Bone marrow (tissue), 2 donors: Measurements from ENCODE around the gene PCYT2.
A peak's percentile ranks its signal among the peaks of the same experiment; 100 is the strongest.

Source experiments
- DNase-seq, 2 donors: peaks; one replicate each; lab custom pipeline; 2025; lab: John Stamatoyannopoulos, UW

Gene PCYT2

GRCh38 chr17:81899514-81900166, 11.6 kb downstream of the PCYT2 start:
- no peak for DNase-seq

DNA sequence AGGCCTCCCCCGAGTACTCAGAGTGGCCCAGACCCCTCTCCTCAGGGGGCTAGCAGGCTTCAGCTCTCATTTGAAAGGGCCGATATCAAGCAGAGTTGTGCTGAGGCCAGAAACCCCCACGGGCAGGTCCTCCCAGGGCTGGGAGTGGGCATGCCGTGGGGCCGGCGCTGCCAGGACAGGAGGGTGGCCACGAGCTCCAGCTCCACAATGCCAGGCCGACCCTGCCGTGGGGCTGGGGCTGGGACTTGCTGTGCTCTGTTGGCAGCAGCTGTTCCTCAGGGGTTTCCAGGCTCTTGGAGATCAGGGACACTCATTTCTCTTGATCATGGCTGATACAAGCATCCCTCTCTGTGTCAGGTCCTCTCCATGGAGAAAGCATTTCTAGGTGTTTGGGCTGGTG, 12.3 kb downstream of the PCYT2 start:
- no peak for DNase-seq

DNA sequence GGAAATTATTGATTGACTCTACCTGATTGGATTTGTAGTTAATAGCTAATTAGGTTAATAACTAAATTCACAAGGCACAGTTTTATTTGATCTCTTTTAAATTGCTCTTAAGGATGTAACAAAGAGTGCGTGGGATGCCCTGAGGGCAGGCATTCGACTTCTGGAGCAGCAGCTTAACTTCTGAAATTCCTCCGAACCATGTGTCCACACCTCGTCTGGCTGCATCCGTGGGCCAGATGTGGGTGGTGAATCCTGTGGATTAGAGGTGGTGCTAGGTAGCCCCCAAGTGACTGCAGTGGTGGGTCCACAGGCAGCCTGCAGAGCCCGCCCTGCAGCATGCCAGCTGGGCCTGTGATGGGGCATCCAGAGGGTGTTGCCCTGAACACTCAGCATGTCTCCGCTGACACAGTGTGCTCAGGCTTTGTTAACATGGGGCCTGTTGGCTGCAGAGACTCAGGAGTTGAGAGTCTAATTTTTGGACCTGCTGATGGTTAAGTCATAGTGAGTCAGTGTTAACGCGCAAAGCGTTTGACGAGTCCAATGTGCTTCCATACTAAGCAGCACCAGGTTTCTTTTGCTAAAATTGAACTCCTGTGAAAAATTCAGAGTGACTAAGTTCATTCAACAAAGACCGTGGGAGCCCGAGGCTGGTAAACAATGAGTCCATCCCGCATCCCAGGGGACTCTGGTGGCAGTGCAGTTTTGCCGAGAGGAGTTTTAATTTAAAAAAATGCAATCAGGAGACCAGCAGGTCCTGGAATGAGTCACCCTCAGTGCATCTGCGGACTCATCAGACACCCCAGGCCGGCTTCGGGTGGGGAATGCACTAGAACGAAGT, 13.0 kb downstream of the PCYT2 start:
- DNase-seq: no peak

GRCh38 chr17:81895400-81895799, 15.8 kb downstream of the PCYT2 start:
- no peak for DNase-seq

- no peak for DNase-seq
These were observed 20.0 kb downstream of the PCYT2 start for GRCh38 chr17:81891303-81891552.

DNA sequence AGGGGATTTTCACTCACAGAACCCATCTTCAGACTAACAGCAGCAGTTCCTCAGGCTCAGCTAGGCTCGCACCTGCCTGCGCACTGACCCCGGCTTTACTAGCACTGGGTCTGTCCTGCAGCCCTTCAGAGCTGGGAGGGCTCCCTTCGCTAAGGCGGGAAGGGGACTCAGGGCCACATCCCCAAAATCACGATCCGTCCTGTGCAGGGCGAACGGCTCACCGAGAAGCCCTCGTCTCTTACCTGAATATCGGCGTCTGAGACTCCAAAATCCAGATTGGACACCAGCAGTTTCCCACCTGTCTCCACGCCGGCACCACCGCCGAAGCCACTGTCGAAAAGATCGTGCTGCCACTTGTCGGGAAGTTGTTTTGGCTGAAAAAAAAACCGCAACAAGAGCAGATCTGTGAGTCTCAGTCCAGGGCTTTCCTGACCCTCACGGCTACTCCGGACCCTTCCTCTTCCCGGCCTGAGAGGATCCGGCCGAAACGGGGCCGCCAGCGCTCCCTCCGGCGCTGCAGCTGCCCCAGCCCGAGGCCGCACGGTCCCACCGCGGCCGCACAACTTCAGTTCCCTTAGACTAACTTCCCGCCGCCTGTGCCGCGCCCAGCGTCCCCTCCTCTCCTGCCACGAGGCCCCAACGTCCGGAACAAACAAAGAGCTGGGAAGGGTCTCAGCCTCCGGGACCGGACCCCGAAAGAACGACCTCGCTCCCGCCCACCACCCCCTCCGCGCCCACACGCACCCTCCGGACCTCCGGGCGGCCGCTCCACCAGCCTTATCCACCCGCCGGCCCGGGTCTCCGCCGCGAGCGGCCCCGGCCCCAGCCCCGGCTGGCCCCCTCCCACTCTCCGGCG, 20.5 kb downstream of the PCYT2 start:
- no peak for DNase-seq

DNA sequence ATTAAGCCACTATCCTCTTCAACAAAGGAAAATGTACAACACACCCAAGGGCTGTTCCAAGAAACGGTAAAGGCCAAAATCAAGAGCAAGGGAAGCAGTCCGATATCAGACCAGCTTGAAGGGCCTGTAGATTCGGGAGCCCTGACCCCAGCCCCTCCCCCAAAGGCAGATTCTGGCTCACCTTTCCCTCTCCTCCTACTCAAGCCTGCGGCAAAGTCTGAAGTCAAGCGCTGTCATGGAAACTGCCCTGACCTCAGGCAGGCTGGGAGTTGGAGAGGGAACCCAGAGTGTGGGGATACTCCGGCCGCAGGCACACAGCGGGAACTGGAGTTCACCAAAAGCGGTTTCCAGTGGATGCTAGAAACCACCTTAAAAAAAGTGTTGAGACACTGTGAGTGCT, 21.6 kb downstream of the PCYT2 start:
- no peak for DNase-seq

DNA sequence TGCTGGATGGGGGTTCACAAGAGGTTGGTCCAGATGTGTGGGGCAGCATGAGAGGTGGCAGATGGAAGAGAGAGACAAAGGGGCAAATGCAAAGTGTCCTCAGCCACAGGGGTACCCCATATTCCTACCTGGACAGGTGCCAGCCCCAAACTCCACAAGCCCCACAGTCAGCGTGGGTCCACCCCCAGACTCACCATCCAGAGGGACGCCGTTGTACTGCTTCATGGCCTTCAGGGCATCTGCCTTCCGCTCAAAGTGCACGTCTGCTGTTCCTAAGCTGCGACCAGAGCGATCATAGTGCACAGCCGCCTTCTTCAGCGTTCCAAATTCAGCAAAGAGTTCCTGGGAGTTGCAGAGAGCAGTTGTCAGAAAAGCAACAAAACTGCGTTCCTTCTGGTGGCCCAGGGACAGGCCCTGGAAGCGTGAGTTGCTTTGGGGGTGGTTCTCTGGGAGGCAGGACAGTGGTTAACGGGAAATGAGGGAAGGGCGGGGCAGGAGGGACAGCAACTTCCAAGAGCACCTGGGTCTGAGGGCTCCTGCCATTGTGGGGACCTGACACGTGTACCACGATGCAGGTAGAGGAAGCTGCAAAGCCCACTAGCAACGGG, 22.1 kb downstream of the PCYT2 start:
- DNase-seq: no peak

GRCh38 chr17:81888105-81888987, 22.9 kb downstream of the PCYT2 start:
- no peak for DNase-seq

- no peak for DNase-seq
These were observed 25.2 kb downstream of the PCYT2 start for GRCh38 chr17:81885869-81886548.

GRCh38 chr17:81885454-81885853, 25.7 kb downstream of the PCYT2 start:
- DNase-seq: no peak

GRCh38 chr17:81884968-81885367, 26.2 kb downstream of the PCYT2 start:
- no peak for DNase-seq

- no peak for DNase-seq
These were observed 26.7 kb downstream of the PCYT2 start for GRCh38 chr17:81884520-81884919.

- no peak for DNase-seq
These were observed 32.1 kb downstream of the PCYT2 start for GRCh38 chr17:81879121-81879520.

- no peak for DNase-seq
These were observed 32.9 kb downstream of the PCYT2 start for GRCh38 chr17:81878294-81878693.

- DNase-seq: no peak
These were observed 33.6 kb downstream of the PCYT2 start for GRCh38 chr17:81877569-81877968.

- peak; percentile 54 to 88 for DNase-seq
These were observed 39.6 kb downstream of the PCYT2 start for GRCh38 chr17:81871387-81872230.

DNA sequence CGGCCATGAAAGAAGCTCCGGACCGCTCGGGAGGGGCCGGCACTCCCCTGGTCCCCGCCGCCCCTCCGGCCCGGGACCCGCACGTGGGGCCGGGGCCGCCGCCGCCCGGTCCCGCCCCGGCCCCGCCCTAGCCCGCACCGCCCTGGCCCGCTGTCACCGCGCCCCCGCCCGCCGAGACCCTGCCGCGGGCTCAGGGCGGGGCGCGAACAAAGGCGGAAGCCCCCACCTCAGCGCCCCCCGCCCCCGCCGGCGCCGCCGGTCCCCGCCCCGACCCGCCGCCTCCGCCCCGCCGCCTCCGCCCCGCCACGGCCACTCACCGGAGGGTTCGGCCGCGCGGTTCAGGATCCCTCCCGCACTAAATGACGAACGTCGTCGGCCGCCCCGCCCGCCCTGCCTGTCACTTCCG, 40.2 kb downstream of the PCYT2 start, which contains the start of gene ARHGDIA:
TSS of gene ARHGDIA (minus strand) at position 357 of the 406 bp plus-strand sequence. CDS start 1,407 bp downstream, outside the sequence.
- DNase-seq: no peak

DNA sequence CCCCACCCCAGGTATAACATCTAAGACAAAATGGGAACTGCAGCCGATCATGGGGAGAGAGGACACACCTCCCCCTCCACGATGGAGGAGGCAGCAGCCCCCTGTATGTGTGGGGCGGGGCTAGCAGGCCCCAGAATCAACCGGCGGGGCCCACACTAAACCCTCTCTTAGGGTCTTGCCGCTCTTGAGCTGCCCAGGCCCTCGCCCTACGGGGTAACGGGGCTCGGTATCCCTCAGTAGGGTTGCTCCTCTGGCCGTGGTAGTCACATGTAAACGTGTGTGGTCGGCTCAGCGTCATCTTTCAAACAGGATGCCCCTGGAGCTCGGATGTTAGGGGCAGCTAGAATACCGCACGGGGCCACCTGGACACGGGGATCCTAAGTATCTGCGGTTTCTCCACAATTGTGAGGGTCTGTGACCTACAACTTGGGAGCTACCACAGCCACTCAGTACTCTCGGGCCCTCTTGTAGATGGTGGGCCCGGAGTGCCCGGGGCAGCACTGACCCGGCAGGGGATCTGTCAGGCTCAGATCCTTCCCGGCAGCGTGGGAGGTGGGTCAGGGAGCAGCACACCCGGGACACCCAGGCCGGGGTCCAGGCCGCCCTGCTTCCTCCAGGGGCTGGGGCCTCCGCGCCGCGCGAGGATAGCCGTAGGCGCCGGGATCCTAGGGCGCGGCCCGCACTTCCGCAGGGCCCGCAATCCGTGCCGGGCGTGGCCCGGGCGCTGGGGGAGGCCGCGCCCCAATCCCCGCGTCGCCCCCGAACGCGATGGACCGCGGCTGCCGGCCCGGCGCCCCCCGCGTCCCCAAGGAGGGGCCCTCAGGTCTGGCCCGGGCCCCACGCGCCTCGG, 40.8 kb downstream of the PCYT2 start:
- peak in 1 of 2 donors; percentile 26 for DNase-seq
